Measurements from ENCODE around the gene FHIP2A. TPM values are rescaled to one million over a fixed set of nuclear protein-coding genes. Genes with fewer than 3 reads are reported as not detected.
"Not testable (repeated sequence)": the region's sequence is repeated elsewhere in the genome, so short reads cannot be mapped to it uniquely, and the experiment has no call there.

The FHIP2A gene
- polyA plus RNA-seq, 3 donors = 29.8 to 38.6 (median 33.4) TPM

DNA sequence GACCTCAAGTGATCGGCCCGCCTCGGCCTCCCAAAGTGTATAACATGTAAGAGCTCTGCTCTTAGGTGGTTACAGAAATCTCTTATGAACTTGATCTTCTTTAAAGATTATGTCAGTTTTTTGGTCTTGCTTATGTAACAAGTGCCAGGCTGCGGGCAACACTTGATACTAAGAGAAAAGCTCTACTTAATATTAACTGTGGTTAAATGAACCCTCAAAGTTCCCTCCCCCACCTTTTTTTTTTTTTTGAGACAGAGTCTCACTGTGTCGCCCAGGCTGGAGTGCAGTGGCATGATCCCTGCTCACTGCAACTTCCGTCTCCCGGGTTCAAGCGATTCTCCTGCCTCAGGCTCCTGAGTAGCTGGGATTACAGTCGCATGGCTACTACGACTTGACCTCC lies 25.9 kb downstream of the FHIP2A start:
- not testable (repeated sequence) for DNase-seq (ENCODE audit: extremely low read depth in 1 of 11, low read depth in 9 of 11, low spot score in 4 of 11)

DNA sequence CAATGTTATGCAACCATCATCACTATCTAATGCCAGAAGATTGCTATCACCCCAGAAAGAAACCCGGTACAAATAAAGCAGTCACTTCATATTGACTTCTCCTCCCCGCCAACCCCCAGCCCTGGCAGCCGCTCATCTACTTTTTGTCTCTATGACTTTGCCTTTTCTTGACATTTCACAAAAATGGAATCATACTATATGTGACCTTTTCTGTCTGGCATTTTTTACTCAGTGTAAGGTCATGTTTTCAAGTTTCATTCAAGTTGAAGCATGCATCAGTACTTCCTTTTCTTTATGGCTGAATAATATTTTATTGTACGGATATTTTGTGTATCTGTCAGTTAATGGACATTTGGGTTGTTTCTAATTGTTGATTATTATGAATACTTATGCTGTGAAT lies 28.1 kb downstream of the FHIP2A start:
- DNase-seq (ENCODE audit: extremely low read depth in 1 of 11, low read depth in 9 of 11, low spot score in 4 of 11) = no peak

DNA sequence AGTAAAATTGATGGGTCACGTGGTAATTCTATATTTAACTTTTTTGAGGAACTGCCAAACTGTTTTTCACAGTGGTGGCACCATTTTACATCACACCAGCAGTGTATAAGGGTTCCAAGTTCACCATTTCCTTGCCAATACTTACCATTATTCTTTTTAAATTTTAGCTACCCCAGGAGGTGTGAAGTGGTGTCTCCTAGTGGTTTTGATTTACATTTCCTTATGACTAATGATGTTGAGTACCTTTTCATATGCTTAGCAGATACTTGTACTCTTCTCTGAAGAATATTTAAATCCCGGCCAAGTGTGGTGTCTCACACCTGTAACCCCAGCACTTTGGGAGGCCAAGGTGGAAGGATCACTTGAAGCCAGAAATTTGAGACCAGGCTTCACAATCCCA lies 28.5 kb downstream of the FHIP2A start:
- DNase-seq (ENCODE audit: extremely low read depth in 1 of 11, low read depth in 9 of 11, low spot score in 4 of 11) = no peak

DNA sequence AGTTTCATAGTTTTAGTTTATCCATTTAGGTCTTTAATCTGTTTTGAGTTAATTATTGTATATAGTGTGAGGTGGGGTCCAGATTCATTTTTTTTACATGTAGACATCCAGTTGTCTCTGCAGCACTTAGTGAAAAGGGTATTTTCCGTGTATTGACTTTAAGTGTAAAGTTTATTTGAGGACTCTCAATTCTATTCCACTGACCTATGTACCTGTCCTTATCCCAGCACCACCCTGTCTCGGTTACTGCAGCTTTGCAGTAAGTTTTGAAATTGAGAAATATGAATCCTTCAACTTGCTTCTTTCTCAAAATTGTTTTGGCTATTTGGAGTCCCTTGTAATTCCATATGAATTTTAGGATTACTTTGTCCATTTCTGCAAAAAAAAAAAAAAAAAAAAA lies 29.8 kb downstream of the FHIP2A start:
- no peak for DNase-seq (ENCODE audit: extremely low read depth in 1 of 11, low read depth in 9 of 11, low spot score in 4 of 11)

DNA sequence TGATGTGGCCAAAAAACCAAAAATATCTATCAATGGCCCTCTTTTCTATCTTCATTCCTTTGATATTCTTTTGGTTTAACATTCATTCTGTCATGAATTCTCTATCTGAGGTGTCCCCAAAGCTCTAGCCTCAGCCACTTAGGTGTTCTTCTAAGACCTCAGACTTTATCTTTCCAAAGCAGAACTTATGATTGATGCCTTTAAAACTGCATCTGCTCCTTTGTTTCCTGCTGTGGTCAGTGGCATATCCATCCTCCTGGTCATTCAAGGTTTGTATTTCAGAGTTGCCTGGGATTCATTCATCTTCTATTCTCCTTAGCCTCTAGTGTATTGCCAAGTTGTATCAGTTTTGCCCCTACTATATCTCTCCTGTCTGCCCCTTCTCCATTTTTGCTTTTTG lies 30.6 kb downstream of the FHIP2A start:
- DNase-seq (ENCODE audit: extremely low read depth in 1 of 11, low read depth in 9 of 11, low spot score in 4 of 11) = no peak

DNA sequence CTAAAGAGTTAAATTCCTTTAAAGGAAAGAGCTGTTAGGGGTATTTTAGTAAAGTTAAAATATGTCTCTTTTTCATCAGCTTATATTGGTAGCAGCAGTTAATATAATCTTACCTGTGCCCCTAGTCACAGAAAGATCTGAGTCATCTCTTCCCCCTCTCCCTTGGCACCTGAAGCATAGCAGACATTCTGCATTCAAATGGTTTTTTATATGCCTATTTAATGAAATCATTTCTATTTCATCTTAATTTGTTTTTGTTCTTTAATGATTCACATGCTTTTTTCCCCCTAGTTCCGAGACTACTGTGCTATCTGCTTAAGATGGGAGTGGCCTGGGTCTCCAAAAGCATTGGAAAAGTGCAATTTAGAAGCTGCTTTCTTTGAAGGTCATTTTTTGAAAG lies 33.3 kb downstream of the FHIP2A start:
- no peak for DNase-seq (ENCODE audit: extremely low read depth in 1 of 11, low read depth in 9 of 11, low spot score in 4 of 11)

DNA sequence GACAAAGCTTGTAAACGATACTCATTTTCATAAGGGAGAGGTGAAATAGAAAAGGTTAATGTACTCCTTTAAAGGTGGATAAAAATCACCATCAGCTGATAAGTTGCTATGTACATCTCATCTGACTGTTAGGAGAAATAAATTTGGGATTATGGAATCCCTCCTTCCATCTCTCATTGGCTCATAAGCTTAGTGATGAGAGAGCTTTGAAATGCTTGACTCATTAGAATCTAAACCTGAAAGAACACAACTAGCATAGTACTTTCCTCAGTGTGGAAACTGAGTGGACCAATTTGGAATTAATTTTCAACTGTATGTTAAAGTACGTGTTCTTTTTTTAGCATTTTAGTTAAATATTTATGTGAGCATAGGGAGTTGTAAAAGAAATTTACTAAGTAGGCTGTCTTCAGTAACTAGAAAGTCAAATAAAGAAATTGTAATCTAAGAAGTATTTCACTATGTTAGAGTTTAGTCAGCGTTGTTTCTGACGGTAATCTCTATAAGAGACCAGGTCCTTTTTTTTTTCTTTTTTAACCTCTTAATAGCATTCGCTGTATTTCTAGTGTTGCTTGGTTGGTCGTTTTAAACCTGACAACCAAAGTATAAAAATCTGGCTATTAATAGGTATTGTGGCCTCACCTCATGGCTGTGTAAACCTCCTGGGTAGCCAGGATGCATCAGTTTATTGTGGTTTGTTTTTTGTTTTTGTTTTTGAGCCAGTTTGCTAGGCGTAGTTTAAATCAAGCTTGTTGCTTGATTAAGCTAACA lies 34.4 kb downstream of the FHIP2A start:
- DNase-seq (ENCODE audit: extremely low read depth in 1 of 11, low read depth in 9 of 11, low spot score in 4 of 11) = no peak

DNA sequence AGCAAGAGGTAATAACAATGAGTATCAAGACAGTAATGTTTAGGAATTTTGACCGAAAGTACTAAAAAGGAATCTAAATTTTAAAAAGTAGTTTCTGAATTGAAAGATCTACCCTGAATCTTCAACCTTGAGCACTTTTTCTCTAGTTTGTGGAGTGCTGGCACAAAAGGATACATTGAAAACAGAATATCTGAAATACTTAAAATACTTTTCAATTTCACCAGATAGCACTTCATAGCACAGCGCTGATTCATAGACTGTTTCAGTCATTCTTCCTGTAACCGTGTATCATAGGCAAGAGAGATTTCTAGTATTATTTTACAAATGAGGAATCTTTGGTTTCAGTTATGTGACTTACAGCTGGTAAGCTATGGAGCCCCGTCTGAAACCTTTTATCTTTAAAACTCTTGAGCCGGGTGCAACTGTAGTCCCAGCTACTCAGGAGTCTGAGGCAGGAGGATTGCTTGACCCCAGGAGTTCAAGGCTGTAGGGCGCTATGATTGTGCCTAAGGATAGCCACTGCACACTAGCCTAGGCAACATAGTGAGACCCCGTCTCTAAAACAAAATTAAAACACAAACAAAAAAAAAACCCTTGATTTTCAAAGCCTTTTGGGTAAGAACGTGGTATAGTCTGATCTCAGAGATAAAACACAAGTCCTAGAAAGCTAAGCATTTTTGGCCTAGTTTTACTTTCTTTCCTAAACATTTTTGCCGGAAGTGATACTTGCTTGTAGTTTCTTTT lies 35.1 kb downstream of the FHIP2A start:
- no peak for DNase-seq (ENCODE audit: extremely low read depth in 1 of 11, low read depth in 9 of 11, low spot score in 4 of 11)

DNA sequence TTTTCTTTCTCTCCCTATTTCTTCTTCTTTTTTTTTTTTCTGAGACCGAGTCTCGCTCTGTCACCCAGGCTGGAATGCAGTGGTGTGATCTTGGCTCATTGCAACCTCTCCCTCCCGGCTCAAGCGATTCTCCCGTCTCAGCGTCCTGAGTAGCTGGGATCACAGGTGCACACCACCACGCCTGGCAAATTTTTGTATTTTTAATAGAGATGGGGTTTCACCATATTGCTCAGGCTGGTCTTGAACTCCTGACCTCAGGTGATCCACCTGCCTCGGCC lies 35.6 kb downstream of the FHIP2A start:
- not testable (repeated sequence) for DNase-seq (ENCODE audit: extremely low read depth in 1 of 11, low read depth in 9 of 11, low spot score in 4 of 11)

DNA sequence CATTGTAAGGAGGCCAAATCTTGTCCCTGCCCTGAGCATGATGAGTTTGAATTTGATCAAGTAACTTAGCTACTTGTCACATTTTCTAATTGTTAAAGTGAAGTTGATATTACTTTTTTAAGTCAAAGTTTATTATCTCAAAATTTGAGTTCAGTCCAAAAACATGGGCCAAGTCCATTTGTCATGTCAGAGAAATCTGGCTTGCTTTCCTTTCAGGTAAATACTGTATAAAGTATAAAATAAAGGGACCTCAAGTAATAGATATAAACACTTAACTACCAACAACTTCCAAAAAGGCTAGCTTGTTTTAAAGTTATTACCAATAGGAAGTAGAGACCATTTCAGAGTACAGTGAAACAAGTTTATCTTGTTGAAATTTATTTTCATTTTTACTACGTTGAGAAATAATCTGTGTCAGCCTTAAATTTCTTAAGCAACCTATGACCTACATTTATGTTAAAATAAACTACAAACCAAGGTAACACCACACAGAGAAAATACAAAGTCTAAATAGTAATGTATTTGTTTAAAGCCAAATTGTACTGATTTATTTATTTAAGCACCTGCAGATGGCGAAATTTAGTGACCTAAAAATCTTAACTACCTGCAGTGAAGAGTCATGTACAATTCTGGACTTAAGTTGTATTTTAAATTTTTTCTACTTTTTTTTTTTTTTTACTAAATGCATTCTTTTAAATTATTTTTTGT lies 36.5 kb downstream of the FHIP2A start:
- no peak for DNase-seq (ENCODE audit: extremely low read depth in 1 of 11, low read depth in 9 of 11, low spot score in 4 of 11)

DNA sequence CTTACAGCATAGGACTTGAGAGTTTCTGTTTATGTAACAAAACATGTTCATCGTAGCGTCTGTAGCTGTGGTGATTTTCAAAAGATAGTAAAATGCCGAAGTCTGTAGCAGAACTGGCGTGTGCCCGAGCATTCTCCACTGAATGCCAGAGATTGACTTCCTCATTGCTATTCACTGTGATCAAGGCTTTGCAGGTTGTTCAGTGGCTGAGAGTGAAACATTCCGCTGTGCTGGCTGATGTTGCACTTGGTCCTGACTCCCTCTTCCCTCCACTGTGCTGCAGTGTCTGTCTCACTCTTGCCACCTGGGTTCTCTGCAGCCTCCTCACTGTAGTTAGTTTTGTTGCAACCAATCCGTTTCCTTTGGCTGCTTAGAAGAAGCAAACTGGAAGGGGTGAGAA lies 37.6 kb downstream of the FHIP2A start:
- DNase-seq (ENCODE audit: extremely low read depth in 1 of 11, low read depth in 9 of 11, low spot score in 4 of 11) = no peak

DNA sequence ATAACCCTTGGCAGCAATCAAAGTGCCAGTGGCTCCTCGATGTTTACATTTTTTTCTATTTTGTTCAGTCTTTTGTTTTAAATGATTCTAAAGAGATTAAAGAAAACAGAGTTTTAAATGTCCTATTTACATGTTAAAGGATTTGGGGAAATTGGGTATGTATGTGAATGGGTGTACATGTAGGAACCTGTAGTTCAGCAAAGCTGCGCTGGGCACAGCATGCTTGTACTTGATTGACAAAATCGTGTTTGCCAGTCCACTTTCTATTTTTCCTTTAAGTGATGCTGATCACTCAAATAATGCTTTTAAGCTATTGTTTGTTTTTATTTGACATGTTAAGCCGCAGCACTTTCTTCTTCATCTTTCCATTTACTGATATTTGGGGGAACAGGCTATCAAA lies 40.9 kb downstream of the FHIP2A start:
- DNase-seq (ENCODE audit: extremely low read depth in 1 of 11, low read depth in 9 of 11, low spot score in 4 of 11) = no peak

DNA sequence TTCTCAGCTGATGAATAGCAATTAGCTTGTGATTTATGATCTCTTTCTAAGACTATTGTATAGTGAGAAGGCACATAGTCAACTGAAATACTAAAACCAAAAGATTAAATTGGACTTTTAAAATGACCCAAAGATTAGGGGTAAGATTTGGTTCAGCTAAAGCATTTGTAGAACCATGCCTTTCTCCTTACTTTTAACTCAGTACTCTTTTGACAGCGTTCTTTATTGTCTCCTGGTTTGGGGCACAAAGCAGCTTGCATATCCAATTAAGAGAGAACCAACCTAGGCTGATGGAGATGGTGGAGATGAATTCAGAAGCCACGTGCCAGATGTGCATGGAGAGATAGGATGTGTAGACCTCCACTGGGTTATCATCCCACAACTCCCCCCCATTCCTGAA lies 45.8 kb downstream of the FHIP2A start:
- no peak for DNase-seq (ENCODE audit: extremely low read depth in 1 of 11, low read depth in 9 of 11, low spot score in 4 of 11)

DNA sequence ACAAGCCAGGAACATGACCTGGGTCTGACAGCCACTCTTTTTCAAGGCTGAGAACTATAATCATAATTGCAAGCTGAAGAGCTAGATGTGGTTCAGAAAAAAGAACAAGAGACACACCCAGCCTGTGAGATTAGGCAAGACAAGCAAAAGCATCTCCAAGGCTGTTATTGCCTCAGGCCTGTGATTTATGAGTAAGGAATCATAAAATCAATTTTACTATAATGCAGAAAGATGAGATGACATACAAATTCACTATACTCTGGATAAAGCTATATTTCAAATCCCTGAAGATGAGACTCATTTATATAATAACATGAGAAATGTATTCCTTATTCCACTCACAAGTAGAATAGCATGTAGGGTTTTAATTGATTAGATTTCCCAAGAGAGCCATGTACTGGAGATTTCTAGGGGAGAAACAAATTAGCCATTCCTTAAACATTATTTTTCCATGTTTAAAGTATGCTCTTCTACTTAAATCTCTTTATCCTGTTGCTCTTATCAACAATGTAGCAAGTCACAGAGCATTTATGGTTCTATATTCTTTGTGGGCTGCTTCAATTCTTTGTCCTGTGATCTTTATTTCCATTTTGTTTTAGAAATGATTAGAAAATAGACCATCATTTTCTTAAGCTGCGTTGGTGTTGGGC lies 47.4 kb downstream of the FHIP2A start:
- no peak for DNase-seq (ENCODE audit: extremely low read depth in 1 of 11, low read depth in 9 of 11, low spot score in 4 of 11)

DNA sequence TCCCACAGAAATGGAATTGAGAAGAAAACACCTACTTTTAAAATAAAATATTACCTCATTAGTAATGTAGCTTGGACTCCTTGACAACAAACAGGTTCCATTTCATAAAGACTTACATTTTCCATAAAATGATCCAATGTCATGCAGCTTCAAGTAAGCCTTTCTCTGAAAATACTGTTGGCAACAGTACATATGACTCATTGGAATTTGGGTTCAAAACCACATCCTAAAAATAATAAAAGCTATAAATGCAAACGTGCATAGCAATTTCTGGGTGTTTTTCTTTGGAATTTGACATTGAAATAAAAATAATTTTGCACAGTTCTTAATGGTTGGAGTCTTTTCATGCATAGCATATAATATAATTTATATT lies 47.9 kb downstream of the FHIP2A start:
- DNase-seq (ENCODE audit: extremely low read depth in 1 of 11, low read depth in 9 of 11, low spot score in 4 of 11) = no peak

DNA sequence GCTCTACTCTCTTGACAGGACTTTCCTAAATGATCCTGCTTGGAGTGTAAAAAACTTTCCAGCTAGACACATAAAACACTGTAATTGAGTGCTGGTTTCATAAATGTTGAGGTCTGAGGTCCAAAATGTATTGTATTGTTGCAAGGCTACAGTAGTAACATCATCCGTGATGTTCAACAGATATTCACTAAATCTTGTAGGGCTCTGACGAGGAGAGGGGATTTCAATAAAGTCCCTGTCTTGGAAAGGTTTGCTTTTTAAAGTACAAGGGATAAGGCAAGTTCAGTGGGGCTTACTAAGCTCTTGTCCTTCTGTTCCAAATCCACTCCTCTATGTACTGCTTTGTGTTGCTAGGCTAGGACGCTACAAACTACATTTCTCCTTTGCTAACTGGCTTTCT lies 48.9 kb downstream of the FHIP2A start:
- DNase-seq (ENCODE audit: extremely low read depth in 1 of 11, low read depth in 9 of 11, low spot score in 4 of 11) = no peak

DNA sequence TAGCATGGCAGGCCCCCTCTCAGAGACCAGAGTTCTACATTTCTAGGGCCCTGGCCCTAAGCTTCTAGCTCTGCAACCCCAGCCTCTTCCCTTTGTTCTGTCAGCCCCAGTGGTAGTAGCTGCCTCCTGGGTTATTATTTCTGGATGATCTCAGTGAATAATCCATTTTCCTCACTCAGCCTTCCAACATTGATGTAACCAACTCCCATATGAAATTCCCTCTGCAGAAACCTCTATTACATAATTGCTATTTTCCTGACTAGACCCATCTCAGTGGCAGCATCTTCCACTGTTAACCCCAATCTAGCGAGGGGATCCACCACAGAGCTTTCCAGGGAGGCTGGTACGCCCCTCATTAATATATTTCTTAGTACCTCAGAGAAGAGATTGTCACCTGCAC lies 49.8 kb downstream of the FHIP2A start:
- no peak for DNase-seq (ENCODE audit: extremely low read depth in 1 of 11, low read depth in 9 of 11, low spot score in 4 of 11)

Measured in renal cortex interstitium (tissue), 11 donors.